ENCODE measurements around the gene LHX4. TPM values are rescaled to one million over a fixed set of nuclear protein-coding genes. Genes with fewer than 3 reads are reported as not detected.

LHX4 gene
- total and polyA plus RNA-seq, 2 of the 4 experiments (the other 2 are of a cell fraction): 0.05 to 0.18 TPM

DNA sequence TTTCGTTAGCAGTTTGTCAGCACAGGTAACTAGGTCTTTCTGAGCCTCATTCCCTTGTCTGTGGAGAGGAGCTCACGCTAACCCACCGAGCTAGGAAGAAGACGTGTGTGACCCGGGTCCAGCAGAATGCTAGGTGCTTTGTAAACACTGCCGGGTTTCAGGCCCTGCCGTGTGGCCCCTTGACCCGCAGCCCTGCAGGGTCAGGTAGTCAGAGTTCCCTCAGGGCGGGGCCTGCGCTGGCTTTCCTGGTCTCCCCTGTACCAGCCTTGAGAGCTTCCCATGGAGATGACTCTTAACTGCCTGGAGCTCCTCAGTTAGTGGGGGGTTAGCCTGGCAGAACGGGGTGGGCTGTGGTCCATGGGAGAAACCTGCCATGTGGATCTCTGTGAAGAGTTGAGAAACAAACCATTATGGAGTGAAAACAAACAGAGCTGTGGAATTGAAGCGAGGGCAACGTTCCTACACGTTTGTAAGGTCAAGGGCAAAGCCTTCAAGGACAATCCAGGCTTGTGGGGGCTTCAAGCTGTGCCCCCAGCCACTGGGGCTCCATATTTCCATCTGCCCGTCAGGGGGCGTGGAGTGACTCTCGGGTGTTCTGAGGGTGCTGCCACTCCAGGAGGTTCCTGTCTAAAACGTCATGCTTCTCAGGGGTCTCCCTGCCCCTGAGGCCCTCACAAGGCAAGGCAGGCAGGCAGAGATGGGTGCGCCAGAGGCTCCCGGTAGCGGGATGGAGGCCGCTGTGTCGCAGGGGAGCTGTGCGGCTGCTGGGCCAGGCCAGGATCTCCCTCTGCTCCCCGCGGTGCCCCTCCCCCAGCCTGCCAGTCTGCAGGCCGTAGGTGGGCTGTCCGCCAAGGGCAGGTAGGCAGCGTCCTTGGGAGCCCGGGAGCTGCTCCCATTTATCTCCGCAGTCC is 23.8 kb downstream of the LHX4 start:
- Histone ChIP-seq H4K20me1 (ENCODE audit: insufficient read depth, low read length) (no peaks in the 10 kb centered on the region), H3K79me1 (ENCODE audit: low read depth in 1 of 2, low read length in 2 of 2) (no peaks in the 10 kb centered on the region), H4K91ac (ENCODE audit: insufficient read depth, low read depth, low read length) (no peak overlapping the region), H3K36me3 (ENCODE audit: control insufficient read depth, insufficient read depth, low read length) (no peaks in the 10 kb centered on the region), H3K4me1 (ENCODE audit: control insufficient read depth, insufficient read depth, low read length) (peaks cover 4% of the 10 kb centered on the region; the same call in 1 of the 2 replicates), H3K4ac (ENCODE audit: low read depth, low read length) (no peak overlapping the region), H3K27ac (ENCODE audit: insufficient read depth, low read length) (no peak overlapping the region), H2AFZ (replicated peaks; ENCODE audit: low read length, poor library complexity) (peak overlapping the region; percentile 37), H3K4me3 (ENCODE audit: insufficient read depth, low read depth, low read length) (no peak overlapping the region), H3K9ac (ENCODE audit: low read depth, low read length) (no peak overlapping the region), H3K14ac (replicated peaks; ENCODE audit: low read depth, low read length) (no peak overlapping the region), H3K18ac (ENCODE audit: low read depth, low read length) (no peak overlapping the region), H4K8ac (ENCODE audit: low read depth in 2 of 2, low read length in 2 of 2) (no peak overlapping the region), H2AK9ac (replicated peaks; ENCODE audit: low read depth, low read length, poor library complexity) (no peak overlapping the region), H2AK5ac (ENCODE audit: low read depth, low read length) (no peak overlapping the region), H2BK120ac (ENCODE audit: low read depth, low read length) (no peak overlapping the region), H2BK5ac (ENCODE audit: low read depth, low read length, poor library complexity, severe bottlenecking) (no peak overlapping the region), H3K4me2 (ENCODE audit: low read depth, low read length) (no peak overlapping the region), H2BK20ac (ENCODE audit: low read depth, low read length) (no peak overlapping the region), H2BK15ac (ENCODE audit: low read depth, low read length) (no peak overlapping the region), H3K9me1 (ENCODE audit: insufficient read depth, low read length) (peaks cover 4% of the 10 kb centered on the region; the same call in 1 of the 2 replicates), H3K27me3 (ENCODE audit: control insufficient read depth, insufficient read depth, low read length) (peaks cover 16% of the 10 kb centered on the region), H3K9me3 (ENCODE audit: control insufficient read depth, insufficient read depth, low read length) (no peaks in the 10 kb centered on the region), H3K23ac (ENCODE audit: low read depth, low read length) (no peak overlapping the region), H4K5ac (ENCODE audit: low read depth, low read length) (no peak overlapping the region), H3K56ac (ENCODE audit: extremely low read depth, insufficient read depth, low read length) (no peak overlapping the region)
- dilution Hi-C loops (cut with HindIII; ENCODE audit: low sequenced_read_pairs, unreplicated experiment): no loop called here
- intact Hi-C loops (cut with micrococcal nuclease): loop anchor here (2.0 kb wide), 1 partner anchor 159 kb away; no protein-coding TSS in a partner anchor
- WGBS, 2 experiments (ENCODE audit: extremely low coverage in 2 of 2, insufficient read length in 1 of 2): 47% methylated on average over 13 of the region's 31 CpGs; no CpG with 5 or more reads in 1 of the 2 experiments
- DNase-seq: no peak
- ChIA-PET CTCF (interaction anchor here (0.8 to 2.1 kb wide), 8 partner anchors 8 to 229 kb away, joined by 3 to 9 read pairs (median 4); no protein-coding TSS in a partner anchor), POLR2A (ENCODE audit: unreplicated experiment) (no interaction called here)
- no peak for ATAC-seq (ENCODE audit: low read depth)
- TF ChIP-seq SMC3 (IDR thresholded peaks at IDR 0.05; ENCODE audit: low read depth, low read length) (no peak), CHD1 (IDR thresholded peaks at IDR 0.05; ENCODE audit: low read depth, low read length) (no peak), NFE2L2 (IDR thresholded peaks at IDR 0.05; ENCODE audit: low read depth, low read length) (no peak), MAFK (IDR thresholded peaks at IDR 0.05; ENCODE audit: low read depth, low read length) (no peak), MXI1 (IDR thresholded peaks at IDR 0.05; ENCODE audit: borderline replicate concordance, low read depth, low read length) (no peak), RCOR1 (IDR thresholded peaks at IDR 0.05; ENCODE audit: insufficient replicate concordance, low read length) (no peak), MAZ (IDR thresholded peaks at IDR 0.05; ENCODE audit: borderline replicate concordance, low read depth, low read length) (no peak), RAD21 (IDR thresholded peaks at IDR 0.05; ENCODE audit: low read length) (no peak), RFX5 (IDR thresholded peaks at IDR 0.05; ENCODE audit: low read depth, low read length) (no peak), BHLHE40 (IDR thresholded peaks at IDR 0.05; ENCODE audit: low read depth, low read length) (no peak), FOS (IDR thresholded peaks at IDR 0.05; ENCODE audit: low read depth, low read length) (no peak), POLR2A (IDR thresholded peaks at IDR 0.05; ENCODE audit: low read depth, low read length) (no peak)
- TF ChIP-seq, protein P1, sequence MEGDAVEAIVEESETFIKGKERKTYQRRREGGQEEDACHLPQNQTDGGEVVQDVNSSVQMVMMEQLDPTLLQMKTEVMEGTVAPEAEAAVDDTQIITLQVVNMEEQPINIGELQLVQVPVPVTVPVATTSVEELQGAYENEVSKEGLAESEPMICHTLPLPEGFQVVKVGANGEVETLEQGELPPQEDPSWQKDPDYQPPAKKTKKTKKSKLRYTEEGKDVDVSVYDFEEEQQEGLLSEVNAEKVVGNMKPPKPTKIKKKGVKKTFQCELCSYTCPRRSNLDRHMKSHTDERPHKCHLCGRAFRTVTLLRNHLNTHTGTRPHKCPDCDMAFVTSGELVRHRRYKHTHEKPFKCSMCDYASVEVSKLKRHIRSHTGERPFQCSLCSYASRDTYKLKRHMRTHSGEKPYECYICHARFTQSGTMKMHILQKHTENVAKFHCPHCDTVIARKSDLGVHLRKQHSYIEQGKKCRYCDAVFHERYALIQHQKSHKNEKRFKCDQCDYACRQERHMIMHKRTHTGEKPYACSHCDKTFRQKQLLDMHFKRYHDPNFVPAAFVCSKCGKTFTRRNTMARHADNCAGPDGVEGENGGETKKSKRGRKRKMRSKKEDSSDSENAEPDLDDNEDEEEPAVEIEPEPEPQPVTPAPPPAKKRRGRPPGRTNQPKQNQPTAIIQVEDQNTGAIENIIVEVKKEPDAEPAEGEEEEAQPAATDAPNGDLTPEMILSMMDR (conservative IDR thresholded peaks at IDR 0.05; ENCODE audit: low read depth, low read length): no peak
- TF ChIP-seq, protein P2, sequence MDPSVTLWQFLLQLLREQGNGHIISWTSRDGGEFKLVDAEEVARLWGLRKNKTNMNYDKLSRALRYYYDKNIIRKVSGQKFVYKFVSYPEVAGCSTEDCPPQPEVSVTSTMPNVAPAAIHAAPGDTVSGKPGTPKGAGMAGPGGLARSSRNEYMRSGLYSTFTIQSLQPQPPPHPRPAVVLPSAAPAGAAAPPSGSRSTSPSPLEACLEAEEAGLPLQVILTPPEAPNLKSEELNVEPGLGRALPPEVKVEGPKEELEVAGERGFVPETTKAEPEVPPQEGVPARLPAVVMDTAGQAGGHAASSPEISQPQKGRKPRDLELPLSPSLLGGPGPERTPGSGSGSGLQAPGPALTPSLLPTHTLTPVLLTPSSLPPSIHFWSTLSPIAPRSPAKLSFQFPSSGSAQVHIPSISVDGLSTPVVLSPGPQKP (IDR thresholded peaks at IDR 0.05; ENCODE audit: borderline replicate concordance, low read depth, low read length): no peak
- no TSS peak for BruUV-seq (replicated peaks)
- in situ Hi-C loops (cut with MboI; ENCODE audit: low sequenced_read_pairs): loop anchor here (5.0 to 25.0 kb wide), 3 partner anchors 163 to 908 kb away; no protein-coding TSS in a partner anchor

All from IMR-90 (cell line).